HG03060 (cell line): ENCODE results near the gene SLC39A6.
"Not testable (repeated sequence)": the region's sequence is repeated elsewhere in the genome, so short reads cannot be mapped to it uniquely, and the experiment has no call there.

Source experiments
- ATAC-seq: cut with Tn5 transposase; IDR thresholded peaks from one replicate; pipeline ENCODE4 v1.9.1; 2021; ENCODE audit warnings: low read depth, moderate number of reproducible peaks; ENCODE audit not compliant: unreplicated experiment

SLC39A6 gene

GRCh38 chr18:36129300-36130038 is at the start of gene SLC39A6, which contains the start of gene ELP2:
SLC39A6 (minus strand) TSS chr18:36129340; CDS start chr18:36127007, 2,333 bp downstream.
ELP2 (plus strand) TSS chr18:36129899; CDS start chr18:36129934, 35 bp downstream.
- peak; percentile 73 for ATAC-seq

- no peak for ATAC-seq
Measured at GRCh38 chr18:36177913-36178312, 48.8 kb upstream of the SLC39A6 start.

- no peak for ATAC-seq
Measured at GRCh38 chr18:36176711-36177110, 47.6 kb upstream of the SLC39A6 start.

GRCh38 chr18:36176177-36176584 is 47.0 kb upstream of the SLC39A6 start:
- no peak for ATAC-seq

GRCh38 chr18:36175481-36175880 is 46.3 kb upstream of the SLC39A6 start:
- no peak for ATAC-seq

- no peak for ATAC-seq
Measured at GRCh38 chr18:36169938-36170337, 40.8 kb upstream of the SLC39A6 start.

GRCh38 chr18:36168296-36168695 is 39.2 kb upstream of the SLC39A6 start:
- ATAC-seq, result not testable (repeated sequence)

GRCh38 chr18:36167692-36168218 is 38.6 kb upstream of the SLC39A6 start:
- no peak for ATAC-seq

GRCh38 chr18:36162981-36163380 is 33.8 kb upstream of the SLC39A6 start:
- ATAC-seq, result no peak

GRCh38 chr18:36160959-36161371 is 31.8 kb upstream of the SLC39A6 start:
- ATAC-seq, result no peak

GRCh38 chr18:36158266-36158867 is 29.2 kb upstream of the SLC39A6 start:
- ATAC-seq, result no peak

GRCh38 chr18:36157441-36157840 is 28.3 kb upstream of the SLC39A6 start:
- no peak for ATAC-seq

GRCh38 chr18:36155851-36156757 is 27.0 kb upstream of the SLC39A6 start:
- no peak for ATAC-seq

- ATAC-seq, result no peak
Measured at GRCh38 chr18:36153771-36154170, 24.6 kb upstream of the SLC39A6 start.

- no peak for ATAC-seq
Measured at GRCh38 chr18:36153203-36153602, 24.1 kb upstream of the SLC39A6 start.

- no peak for ATAC-seq
Measured at GRCh38 chr18:36152781-36153180, 23.6 kb upstream of the SLC39A6 start.

- ATAC-seq, result peak; percentile 95
Measured at GRCh38 chr18:36149514-36150289, 20.6 kb upstream of the SLC39A6 start.

GRCh38 chr18:36143391-36143790 is 14.3 kb upstream of the SLC39A6 start:
- ATAC-seq, result no peak

GRCh38 chr18:36142751-36143150 is 13.6 kb upstream of the SLC39A6 start:
- no peak for ATAC-seq

- ATAC-seq, result no peak
Measured at GRCh38 chr18:36141576-36141975, 12.4 kb upstream of the SLC39A6 start.
